Parathyroid adenoma (tissue), 2 donors: ENCODE data around the gene TRMT2B.

Experiments
- H2AFZ ChIP-seq: fragments of 300-600 bp; sonication (generic); one replicate; pipeline ENCODE4 v1.7.0; 2017; ENCODE audit warnings: antibody characterized with exemption, mild to moderate bottlenecking
- H3K27ac ChIP-seq: fragments of 300-600 bp; sonication (generic); one replicate; pipeline ENCODE4 v1.7.0; 2017
- H3K27me3 ChIP-seq: fragments of 300-600 bp; sonication (generic); one replicate; pipeline ENCODE4 v1.7.0; 2017; ENCODE audit warnings: low read length; ENCODE audit not compliant: control insufficient read depth, insufficient read depth
- H3K36me3 ChIP-seq: fragments of 300-600 bp; sonication (generic); one replicate; pipeline ENCODE4 v1.7.0; 2017; ENCODE audit warnings: low read length; ENCODE audit not compliant: control insufficient read depth, insufficient read depth
- H3K4me1 ChIP-seq: fragments of 300-600 bp; sonication (generic); one replicate; pipeline ENCODE4 v1.7.0; 2017; ENCODE audit warnings: control low read depth
- H3K4me2 ChIP-seq: fragments of 300-600 bp; sonication (generic); one replicate; pipeline ENCODE4 v1.7.0; 2017; ENCODE audit warnings: low read length
- H3K4me3 ChIP-seq: fragments of 300-600 bp; sonication (generic); one replicate; pipeline ENCODE4 v1.7.0; 2017; ENCODE audit warnings: low read depth, low read length
- H3K79me2 ChIP-seq: fragments of 300-600 bp; sonication (generic); one replicate; pipeline ENCODE4 v1.7.0; 2017; ENCODE audit warnings: control low read depth
- H3K9ac ChIP-seq: fragments of 300-600 bp; sonication (generic); one replicate; pipeline ENCODE4 v1.7.0; 2017; ENCODE audit warnings: mild to moderate bottlenecking
- H3K9me3 ChIP-seq: fragments of 300-600 bp; sonication (generic); one replicate; pipeline ENCODE4 v1.7.0; 2017; ENCODE audit warnings: low read length; ENCODE audit not compliant: control insufficient read depth
- CTCF ChIP-seq: fragments of 300-600 bp; sonication (generic); IDR thresholded peaks from one replicate; pipeline ENCODE4 v1.7.0; 2017; ENCODE audit warnings: antibody characterized with exemption, mild to moderate bottlenecking
- donor health status: primary hyperparathyroidism.

Gene TRMT2B

GRCh38 chrX:101051549-101052302, at the start of gene TRMT2B:
TRMT2B (minus strand) TSS chrX:101052111; CDS start chrX:101042289, 9,822 bp downstream.
- Histone ChIP-seq H3K27me3 (no peaks in the 10 kb centered on the region), H3K27ac (peak within 1 kb of the TSS; percentile 81), H3K9me3 (no peaks in the 10 kb centered on the region), H3K4me3 (peak within 1 kb of the TSS; percentile 75), H3K9ac (no peak within 1 kb of the TSS), H3K4me1 (peaks cover 2% of the 10 kb centered on the region), H3K36me3 (no peaks in the 10 kb centered on the region), H3K4me2 (peak within 1 kb of the TSS; percentile 60), H2AFZ (peak within 1 kb of the TSS; percentile 86), H3K79me2 (no peaks in the 10 kb centered on the region)
- TF ChIP-seq CTCF = no peak

- H3K4me2 ChIP-seq = peak within 1 kb of the TSS; percentile 62
- H3K9ac ChIP-seq = no peak within 1 kb of the TSS
- H3K4me1 ChIP-seq = no peaks in the 10 kb centered on the region
- TF ChIP-seq CTCF = no peak
- H3K79me2 ChIP-seq = no peaks in the 10 kb centered on the region
- no peaks in the 10 kb centered on the region for H3K36me3 ChIP-seq
- H3K27ac ChIP-seq = peak within 1 kb of the TSS; percentile 67
- H3K4me3 ChIP-seq = peak within 1 kb of the TSS; percentile 59
- no peaks in the 10 kb centered on the region for H3K27me3 ChIP-seq
- H3K9me3 ChIP-seq = no peaks in the 10 kb centered on the region
- H2AFZ ChIP-seq = peak within 1 kb of the TSS; percentile 83
Measured at GRCh38 chrX:101097546-101098453, 45.9 kb upstream of the TRMT2B start, which contains the start of gene CENPI. CENPI (plus strand) TSS chrX:101098204; CDS start chrX:101101071, 2,867 bp downstream.

GRCh38 chrX:101091817-101092216, 39.9 kb upstream of the TRMT2B start:
- Histone ChIP-seq H3K36me3 (no peaks in the 10 kb centered on the region), H3K9me3 (no peaks in the 10 kb centered on the region), H3K4me2 (no peak overlapping the region), H3K4me3 (no peak overlapping the region), H3K9ac (no peak overlapping the region), H2AFZ (no peak overlapping the region), H3K4me1 (no peaks in the 10 kb centered on the region), H3K27ac (no peak overlapping the region), H3K27me3 (no peaks in the 10 kb centered on the region), H3K79me2 (no peaks in the 10 kb centered on the region)
- TF ChIP-seq CTCF = no peak

GRCh38 chrX:101081231-101081630, 29.3 kb upstream of the TRMT2B start:
- Histone ChIP-seq H3K9ac (no peak overlapping the region), H3K79me2 (no peaks in the 10 kb centered on the region), H3K27me3 (no peaks in the 10 kb centered on the region), H3K9me3 (no peaks in the 10 kb centered on the region), H3K27ac (no peak overlapping the region), H3K4me2 (no peak overlapping the region), H2AFZ (no peak overlapping the region), H3K4me3 (no peak overlapping the region), H3K36me3 (no peaks in the 10 kb centered on the region), H3K4me1 (no peaks in the 10 kb centered on the region)
- TF ChIP-seq CTCF = no peak
